ENCODE results near the gene GRB2. TPM values are rescaled to one million over a fixed set of nuclear protein-coding genes. Genes with fewer than 3 reads are reported as not detected.

The GRB2 gene
- total and polyA plus RNA-seq, 10 of the 15 experiments (the other 5 are each of a cell fraction or from before 2014, with no cell fraction given) = 113 to 268 (median 158) TPM

DNA sequence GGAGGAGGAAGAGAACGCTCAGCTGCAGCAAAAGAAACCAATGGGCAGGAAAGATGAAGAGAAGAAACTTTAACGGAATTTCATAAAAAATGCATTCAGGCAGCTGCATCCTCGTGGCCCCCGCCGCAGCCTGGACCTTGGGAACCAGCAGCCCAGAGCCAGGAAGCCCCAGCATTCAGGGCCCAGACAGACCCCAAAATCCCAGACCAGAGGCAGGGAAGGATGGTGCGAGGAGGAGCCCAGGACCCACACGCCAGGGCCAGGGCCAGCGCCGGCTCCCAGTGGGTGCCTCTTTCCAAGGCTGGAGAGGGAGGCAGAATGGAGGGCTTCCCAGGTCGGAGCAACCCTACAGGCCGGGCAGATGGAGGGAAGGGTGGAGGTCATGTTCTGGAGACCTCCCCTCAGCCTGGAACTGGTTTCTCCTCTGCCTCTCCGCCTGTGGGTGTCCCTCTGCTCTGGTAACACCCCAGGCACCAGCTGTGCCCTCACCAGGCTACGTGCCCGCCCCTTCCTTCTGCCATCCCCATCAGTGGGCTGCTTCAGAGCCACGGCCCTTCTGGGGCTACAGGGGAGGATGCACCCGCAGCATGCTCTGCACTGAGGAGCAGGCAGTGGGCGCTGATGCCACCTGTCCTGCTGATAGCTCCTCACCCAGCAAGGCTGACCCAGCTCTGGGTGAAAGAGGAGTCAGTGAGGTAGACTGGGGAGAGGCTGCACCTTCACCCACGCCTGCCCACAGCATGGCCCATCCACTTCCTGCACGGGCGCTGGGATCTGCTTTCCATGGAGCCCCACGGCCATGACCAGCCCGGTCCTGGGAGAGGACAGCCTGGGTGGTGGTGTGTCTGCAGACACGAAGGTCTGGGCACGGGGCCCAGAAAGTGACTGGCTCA, 133.3 kb downstream of the GRB2 start (continued):
- TF ChIP-seq, protein P1, sequence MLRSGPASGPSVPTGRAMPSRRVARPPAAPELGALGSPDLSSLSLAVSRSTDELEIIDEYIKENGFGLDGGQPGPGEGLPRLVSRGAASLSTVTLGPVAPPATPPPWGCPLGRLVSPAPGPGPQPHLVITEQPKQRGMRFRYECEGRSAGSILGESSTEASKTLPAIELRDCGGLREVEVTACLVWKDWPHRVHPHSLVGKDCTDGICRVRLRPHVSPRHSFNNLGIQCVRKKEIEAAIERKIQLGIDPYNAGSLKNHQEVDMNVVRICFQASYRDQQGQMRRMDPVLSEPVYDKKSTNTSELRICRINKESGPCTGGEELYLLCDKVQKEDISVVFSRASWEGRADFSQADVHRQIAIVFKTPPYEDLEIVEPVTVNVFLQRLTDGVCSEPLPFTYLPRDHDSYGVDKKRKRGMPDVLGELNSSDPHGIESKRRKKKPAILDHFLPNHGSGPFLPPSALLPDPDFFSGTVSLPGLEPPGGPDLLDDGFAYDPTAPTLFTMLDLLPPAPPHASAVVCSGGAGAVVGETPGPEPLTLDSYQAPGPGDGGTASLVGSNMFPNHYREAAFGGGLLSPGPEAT (IDR thresholded peaks at IDR 0.05; ENCODE audit: low read depth) = no peak
- TF ChIP-seq PML (IDR thresholded peaks at IDR 0.05; ENCODE audit: low read length) (0 out of 2 replicates have a peak, but pooled peaks have one; percentile 34), ZZZ3 (IDR thresholded peaks at IDR 0.05; ENCODE audit: control insufficient read depth, insufficient read length, low read depth) (no peak), POLR2AphosphoS2 (IDR thresholded peaks at IDR 0.05; ENCODE audit: low read depth, low read length) (peak; percentile 22; the same call in 1 of the 2 replicates), STAT1 (conservative IDR thresholded peaks at IDR 0.05) (no peak), KDM1A (IDR thresholded peaks at IDR 0.05; ENCODE audit: borderline replicate concordance) (no peak), POLR2A (IDR thresholded peaks at IDR 0.05; ENCODE audit: low read depth, low read length) (peak; percentile 64), MTA3 (IDR thresholded peaks at IDR 0.05; ENCODE audit: borderline replicate concordance, low read length) (peak; percentile 65; the same call in 1 of the 2 replicates), JUND (IDR thresholded peaks at IDR 0.05; ENCODE audit: low read depth, low read length) (no peak), POLR2AphosphoS5 (IDR thresholded peaks at IDR 0.05; ENCODE audit: low read length) (peak; percentile 65; the same call in 1 of the 2 replicates)
- TF ChIP-seq, protein P2, sequence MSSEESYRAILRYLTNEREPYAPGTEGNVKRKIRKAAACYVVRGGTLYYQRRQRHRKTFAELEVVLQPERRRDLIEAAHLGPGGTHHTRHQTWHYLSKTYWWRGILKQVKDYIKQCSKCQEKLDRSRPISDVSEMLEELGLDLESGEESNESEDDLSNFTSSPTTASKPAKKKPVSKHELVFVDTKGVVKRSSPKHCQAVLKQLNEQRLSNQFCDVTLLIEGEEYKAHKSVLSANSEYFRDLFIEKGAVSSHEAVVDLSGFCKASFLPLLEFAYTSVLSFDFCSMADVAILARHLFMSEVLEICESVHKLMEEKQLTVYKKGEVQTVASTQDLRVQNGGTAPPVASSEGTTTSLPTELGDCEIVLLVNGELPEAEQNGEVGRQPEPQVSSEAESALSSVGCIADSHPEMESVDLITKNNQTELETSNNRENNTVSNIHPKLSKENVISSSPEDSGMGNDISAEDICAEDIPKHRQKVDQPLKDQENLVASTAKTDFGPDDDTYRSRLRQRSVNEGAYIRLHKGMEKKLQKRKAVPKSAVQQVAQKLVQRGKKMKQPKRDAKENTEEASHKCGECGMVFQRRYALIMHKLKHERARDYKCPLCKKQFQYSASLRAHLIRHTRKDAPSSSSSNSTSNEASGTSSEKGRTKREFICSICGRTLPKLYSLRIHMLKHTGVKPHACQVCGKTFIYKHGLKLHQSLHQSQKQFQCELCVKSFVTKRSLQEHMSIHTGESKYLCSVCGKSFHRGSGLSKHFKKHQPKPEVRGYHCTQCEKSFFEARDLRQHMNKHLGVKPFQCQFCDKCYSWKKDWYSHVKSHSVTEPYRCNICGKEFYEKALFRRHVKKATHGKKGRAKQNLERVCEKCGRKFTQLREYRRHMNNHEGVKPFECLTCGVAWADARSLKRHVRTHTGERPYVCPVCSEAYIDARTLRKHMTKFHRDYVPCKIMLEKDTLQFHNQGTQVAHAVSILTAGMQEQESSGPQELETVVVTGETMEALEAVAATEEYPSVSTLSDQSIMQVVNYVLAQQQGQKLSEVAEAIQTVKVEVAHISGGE (CRISPR knock-in tag; IDR thresholded peaks at IDR 0.05) = no peak
- TF ChIP-seq, protein P3, sequence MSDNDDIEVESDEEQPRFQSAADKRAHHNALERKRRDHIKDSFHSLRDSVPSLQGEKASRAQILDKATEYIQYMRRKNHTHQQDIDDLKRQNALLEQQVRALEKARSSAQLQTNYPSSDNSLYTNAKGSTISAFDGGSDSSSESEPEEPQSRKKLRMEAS (IDR thresholded peaks at IDR 0.05; ENCODE audit: low read depth, low read length) = no peak
- TF ChIP-seq, protein P4, sequence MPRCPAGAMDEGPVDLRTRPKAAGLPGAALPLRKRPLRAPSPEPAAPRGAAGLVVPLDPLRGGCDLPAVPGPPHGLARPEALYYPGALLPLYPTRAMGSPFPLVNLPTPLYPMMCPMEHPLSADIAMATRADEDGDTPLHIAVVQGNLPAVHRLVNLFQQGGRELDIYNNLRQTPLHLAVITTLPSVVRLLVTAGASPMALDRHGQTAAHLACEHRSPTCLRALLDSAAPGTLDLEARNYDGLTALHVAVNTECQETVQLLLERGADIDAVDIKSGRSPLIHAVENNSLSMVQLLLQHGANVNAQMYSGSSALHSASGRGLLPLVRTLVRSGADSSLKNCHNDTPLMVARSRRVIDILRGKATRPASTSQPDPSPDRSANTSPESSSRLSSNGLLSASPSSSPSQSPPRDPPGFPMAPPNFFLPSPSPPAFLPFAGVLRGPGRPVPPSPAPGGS (IDR thresholded peaks at IDR 0.05; ENCODE audit: borderline replicate concordance, insufficient read depth, low read depth, low read length, poor library complexity, severe bottlenecking) = peak; percentile 43
- TF ChIP-seq, protein P5, sequence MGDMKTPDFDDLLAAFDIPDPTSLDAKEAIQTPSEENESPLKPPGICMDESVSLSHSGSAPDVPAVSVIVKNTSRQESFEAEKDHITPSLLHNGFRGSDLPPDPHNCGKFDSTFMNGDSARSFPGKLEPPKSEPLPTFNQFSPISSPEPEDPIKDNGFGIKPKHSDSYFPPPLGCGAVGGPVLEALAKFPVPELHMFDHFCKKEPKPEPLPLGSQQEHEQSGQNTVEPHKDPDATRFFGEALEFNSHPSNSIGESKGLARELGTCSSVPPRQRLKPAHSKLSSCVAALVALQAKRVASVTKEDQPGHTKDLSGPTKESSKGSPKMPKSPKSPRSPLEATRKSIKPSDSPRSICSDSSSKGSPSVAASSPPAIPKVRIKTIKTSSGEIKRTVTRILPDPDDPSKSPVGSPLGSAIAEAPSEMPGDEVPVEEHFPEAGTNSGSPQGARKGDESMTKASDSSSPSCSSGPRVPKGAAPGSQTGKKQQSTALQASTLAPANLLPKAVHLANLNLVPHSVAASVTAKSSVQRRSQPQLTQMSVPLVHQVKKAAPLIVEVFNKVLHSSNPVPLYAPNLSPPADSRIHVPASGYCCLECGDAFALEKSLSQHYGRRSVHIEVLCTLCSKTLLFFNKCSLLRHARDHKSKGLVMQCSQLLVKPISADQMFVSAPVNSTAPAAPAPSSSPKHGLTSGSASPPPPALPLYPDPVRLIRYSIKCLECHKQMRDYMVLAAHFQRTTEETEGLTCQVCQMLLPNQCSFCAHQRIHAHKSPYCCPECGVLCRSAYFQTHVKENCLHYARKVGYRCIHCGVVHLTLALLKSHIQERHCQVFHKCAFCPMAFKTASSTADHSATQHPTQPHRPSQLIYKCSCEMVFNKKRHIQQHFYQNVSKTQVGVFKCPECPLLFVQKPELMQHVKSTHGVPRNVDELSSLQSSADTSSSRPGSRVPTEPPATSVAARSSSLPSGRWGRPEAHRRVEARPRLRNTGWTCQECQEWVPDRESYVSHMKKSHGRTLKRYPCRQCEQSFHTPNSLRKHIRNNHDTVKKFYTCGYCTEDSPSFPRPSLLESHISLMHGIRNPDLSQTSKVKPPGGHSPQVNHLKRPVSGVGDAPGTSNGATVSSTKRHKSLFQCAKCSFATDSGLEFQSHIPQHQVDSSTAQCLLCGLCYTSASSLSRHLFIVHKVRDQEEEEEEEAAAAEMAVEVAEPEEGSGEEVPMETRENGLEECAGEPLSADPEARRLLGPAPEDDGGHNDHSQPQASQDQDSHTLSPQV (IDR thresholded peaks at IDR 0.05) = no peak
- TF ChIP-seq, protein P6, sequence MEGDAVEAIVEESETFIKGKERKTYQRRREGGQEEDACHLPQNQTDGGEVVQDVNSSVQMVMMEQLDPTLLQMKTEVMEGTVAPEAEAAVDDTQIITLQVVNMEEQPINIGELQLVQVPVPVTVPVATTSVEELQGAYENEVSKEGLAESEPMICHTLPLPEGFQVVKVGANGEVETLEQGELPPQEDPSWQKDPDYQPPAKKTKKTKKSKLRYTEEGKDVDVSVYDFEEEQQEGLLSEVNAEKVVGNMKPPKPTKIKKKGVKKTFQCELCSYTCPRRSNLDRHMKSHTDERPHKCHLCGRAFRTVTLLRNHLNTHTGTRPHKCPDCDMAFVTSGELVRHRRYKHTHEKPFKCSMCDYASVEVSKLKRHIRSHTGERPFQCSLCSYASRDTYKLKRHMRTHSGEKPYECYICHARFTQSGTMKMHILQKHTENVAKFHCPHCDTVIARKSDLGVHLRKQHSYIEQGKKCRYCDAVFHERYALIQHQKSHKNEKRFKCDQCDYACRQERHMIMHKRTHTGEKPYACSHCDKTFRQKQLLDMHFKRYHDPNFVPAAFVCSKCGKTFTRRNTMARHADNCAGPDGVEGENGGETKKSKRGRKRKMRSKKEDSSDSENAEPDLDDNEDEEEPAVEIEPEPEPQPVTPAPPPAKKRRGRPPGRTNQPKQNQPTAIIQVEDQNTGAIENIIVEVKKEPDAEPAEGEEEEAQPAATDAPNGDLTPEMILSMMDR (IDR thresholded peaks at IDR 0.05 in 2 of 3, conservative IDR thresholded peaks at IDR 0.05 in 1 of 3; ENCODE audit: control insufficient read depth in 2 of 3, extremely low read depth in 1 of 3, insufficient read depth in 1 of 3, low read depth in 3 of 3, low read length in 3 of 3) = peak; percentile 8 to 25 (median 12); a peak in 2 of 6 replicates

Measured in GM12878 (cell line).